ENCODE measurements around the gene STAT1.

GRCh38 chr2:191006997-191007783 is 6.8 kb downstream of the STAT1 start:
- TF ChIP-seq CTCF (IDR thresholded peaks at IDR 0.05; ENCODE audit: borderline replicate concordance, extremely low read depth, low read length, poor library complexity, severe bottlenecking), result no peak
- TF ChIP-seq EZH2 (IDR thresholded peaks at IDR 0.05; ENCODE audit: borderline replicate concordance, low read depth, low read length, severe bottlenecking), result no peak
